Measurements from ENCODE around the gene SELPLG. TPM values are rescaled to one million over a fixed set of nuclear protein-coding genes. Genes with fewer than 3 reads are reported as not detected.

Gene SELPLG, protein sequence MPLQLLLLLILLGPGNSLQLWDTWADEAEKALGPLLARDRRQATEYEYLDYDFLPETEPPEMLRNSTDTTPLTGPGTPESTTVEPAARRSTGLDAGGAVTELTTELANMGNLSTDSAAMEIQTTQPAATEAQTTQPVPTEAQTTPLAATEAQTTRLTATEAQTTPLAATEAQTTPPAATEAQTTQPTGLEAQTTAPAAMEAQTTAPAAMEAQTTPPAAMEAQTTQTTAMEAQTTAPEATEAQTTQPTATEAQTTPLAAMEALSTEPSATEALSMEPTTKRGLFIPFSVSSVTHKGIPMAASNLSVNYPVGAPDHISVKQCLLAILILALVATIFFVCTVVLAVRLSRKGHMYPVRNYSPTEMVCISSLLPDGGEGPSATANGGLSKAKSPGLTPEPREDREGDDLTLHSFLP
- 0.41 TPM for total RNA-seq (2021; ENCODE audit: unreplicated experiment)
- polyA plus RNA-seq (2012; ENCODE audit: insufficient read length), result 0.42 TPM
- Bru-seq, nascent RNA, result percentile 27 among the genes with signal in this experiment
- BruChase-seq, experiment 1, labeled RNA remaining after a 2-hour chase, result percentile 41 among the genes with signal in this experiment
- BruChase-seq, experiment 2, labeled RNA remaining after a 6-hour chase, result percentile 40 among the genes with signal in this experiment
- long read RNA-seq, result 0 reads

DNA sequence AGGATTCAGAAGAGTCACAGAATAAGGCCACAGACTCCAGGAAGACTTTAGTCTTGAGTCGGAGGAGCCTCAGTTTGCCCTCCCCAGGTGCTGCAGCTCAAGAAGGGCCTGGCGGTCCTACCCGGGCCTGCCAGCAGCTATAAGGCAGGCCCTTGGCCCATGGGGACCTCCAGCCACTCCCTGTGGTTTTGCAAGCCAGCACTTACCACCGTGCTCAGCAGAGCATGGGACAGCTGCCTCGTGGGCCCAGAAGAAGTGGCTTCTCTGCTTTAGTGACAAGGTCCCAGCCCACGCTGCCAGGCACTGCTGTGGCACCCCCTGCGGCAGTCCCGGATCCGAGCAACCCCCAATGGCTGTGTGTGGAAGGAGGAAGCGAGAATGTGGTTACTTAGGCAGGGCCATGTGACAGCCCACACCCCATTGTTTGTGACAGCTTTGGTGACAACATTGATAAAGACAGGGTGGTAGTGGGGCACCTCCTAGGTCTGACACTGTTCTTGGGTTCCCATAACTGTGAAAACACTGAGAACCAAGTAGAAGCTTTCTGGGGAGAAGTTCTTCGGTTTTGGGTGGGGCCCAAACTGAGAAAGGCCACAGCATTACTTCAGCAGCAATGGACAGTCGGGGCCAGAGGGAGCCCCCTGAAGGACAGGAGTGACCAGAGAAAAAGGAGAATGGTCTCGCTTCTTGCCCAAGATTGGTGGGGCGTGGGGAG lies at the start of gene SELPLG:
Gene SELPLG, minus strand, starts transcription at position 361 of the 715 bp plus-strand sequence. CDS start 9,587 bp downstream, outside the sequence.
- DNase-seq (ENCODE audit: low read depth, low spot score) (no peak), ATAC-seq (no peak)
- TF ChIP-seq, protein P1, sequence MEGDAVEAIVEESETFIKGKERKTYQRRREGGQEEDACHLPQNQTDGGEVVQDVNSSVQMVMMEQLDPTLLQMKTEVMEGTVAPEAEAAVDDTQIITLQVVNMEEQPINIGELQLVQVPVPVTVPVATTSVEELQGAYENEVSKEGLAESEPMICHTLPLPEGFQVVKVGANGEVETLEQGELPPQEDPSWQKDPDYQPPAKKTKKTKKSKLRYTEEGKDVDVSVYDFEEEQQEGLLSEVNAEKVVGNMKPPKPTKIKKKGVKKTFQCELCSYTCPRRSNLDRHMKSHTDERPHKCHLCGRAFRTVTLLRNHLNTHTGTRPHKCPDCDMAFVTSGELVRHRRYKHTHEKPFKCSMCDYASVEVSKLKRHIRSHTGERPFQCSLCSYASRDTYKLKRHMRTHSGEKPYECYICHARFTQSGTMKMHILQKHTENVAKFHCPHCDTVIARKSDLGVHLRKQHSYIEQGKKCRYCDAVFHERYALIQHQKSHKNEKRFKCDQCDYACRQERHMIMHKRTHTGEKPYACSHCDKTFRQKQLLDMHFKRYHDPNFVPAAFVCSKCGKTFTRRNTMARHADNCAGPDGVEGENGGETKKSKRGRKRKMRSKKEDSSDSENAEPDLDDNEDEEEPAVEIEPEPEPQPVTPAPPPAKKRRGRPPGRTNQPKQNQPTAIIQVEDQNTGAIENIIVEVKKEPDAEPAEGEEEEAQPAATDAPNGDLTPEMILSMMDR (IDR thresholded peaks at IDR 0.05), result no peak
- Histone ChIP-seq H3K4me1 (ENCODE audit: control insufficient read depth, insufficient read depth, low read length) (peaks cover 25% of the 10 kb centered on the region), H3K36me3 (ENCODE audit: control insufficient read depth, insufficient read depth, low read length) (no peaks in the 10 kb centered on the region), H3K27ac (ENCODE audit: low read length) (no peak within 1 kb of the TSS), H3K9me3 (ENCODE audit: control insufficient read depth, insufficient read depth, low read depth, low read length) (no peaks in the 10 kb centered on the region), H3K4me3 (ENCODE audit: low read depth in 2 of 2, low read length in 2 of 2) (no peak within 1 kb of the TSS), H3K27me3 (ENCODE audit: control insufficient read depth, insufficient read depth, low read length) (no peaks in the 10 kb centered on the region)
- ChIA-PET POLR2A (no interaction called here), CTCF (no interaction called here)
- intact Hi-C loops (cut with micrococcal nuclease; ENCODE audit: unreplicated experiment) (no loop called here), in situ Hi-C loops (cut with HindIII; ENCODE audit: low pct_unique_long_range_greater_than_20kb, low sequenced_read_pairs) (no loop called here)
- no TSS peak for BruUV-seq (replicated peaks)

DNA sequence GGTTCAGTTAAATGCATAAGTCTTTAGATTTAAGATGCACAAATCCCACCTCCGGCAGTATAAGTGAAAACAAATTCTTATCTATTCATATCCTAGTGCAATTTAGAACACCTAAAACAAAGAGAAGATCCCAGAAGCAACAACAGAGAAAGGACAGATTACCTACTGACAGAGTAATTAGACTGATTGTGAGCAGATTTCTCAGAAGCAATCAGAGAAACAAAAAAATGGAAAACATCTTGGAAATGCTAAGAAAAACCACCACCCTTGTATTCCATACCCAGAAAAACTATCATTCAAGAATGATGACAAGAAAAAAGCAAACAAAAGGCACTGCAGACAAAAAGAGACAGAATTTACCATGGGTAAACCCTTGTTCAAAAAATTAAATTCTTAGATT lies 47.6 kb upstream of the SELPLG start:
- in situ Hi-C loops (cut with HindIII; ENCODE audit: low pct_unique_long_range_greater_than_20kb, low sequenced_read_pairs) (no loop called here), intact Hi-C loops (cut with micrococcal nuclease; ENCODE audit: unreplicated experiment) (no loop called here)
- no peak for DNase-seq (ENCODE audit: low read depth, low spot score)
- Histone ChIP-seq H3K27ac (ENCODE audit: low read length) (no peak overlapping the region), H3K27me3 (ENCODE audit: control insufficient read depth, insufficient read depth, low read length) (no peaks in the 10 kb centered on the region), H3K9me3 (ENCODE audit: control insufficient read depth, insufficient read depth, low read depth, low read length) (no peaks in the 10 kb centered on the region), H3K36me3 (ENCODE audit: control insufficient read depth, insufficient read depth, low read length) (0 out of 2 replicates have a peak, but pooled peaks cover 2% of the 10 kb centered on the region), H3K4me3 (ENCODE audit: low read depth in 2 of 2, low read length in 2 of 2) (no peak overlapping the region), H3K4me1 (ENCODE audit: control insufficient read depth, insufficient read depth, low read length) (peaks cover 18% of the 10 kb centered on the region)
- no TSS peak for BruUV-seq (replicated peaks)
- ChIA-PET POLR2A (no interaction called here), CTCF (no interaction called here)
- no peak for ATAC-seq
- TF ChIP-seq, protein P1 (IDR thresholded peaks at IDR 0.05), result no peak

DNA sequence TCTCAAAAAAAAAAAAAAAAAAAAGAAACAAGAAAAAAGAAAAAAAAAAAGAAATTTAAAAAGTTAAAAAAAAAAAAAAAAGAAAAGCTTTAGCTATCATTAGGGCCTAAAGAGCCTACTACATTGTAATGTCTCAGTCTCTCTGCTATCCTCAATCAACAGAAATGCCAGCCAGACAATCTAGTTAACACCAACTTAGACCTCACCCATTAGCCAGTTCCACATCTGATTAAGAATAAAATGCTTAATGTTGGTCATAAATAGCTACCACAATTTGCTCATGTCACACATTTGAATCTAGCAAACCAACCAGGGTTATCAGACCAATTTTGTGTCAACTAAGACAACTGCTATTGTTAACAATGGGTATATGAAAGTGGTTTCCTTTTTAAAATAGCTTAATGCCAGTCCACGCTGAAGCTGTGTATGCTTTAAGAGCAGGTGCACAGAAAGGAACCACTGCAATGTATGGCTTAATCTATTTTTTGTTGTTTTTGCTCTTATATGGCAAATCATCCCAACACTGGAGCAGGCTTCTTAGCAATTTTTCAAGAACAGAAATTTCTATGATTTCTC lies 45.5 kb upstream of the SELPLG start:
- no TSS peak for BruUV-seq (replicated peaks)
- H3K27me3 ChIP-seq (ENCODE audit: control insufficient read depth, insufficient read depth, low read length), result no peaks in the 10 kb centered on the region
- DNase-seq (ENCODE audit: low read depth, low spot score) (no peak), ATAC-seq (no peak)
- ChIA-PET CTCF (no interaction called here), POLR2A (interaction anchor here (0.6 to 0.8 kb wide), 2 partner anchors 43 to 756 kb away, joined by 4 to 12 read pairs; no protein-coding TSS in a partner anchor)
- 0 out of 2 replicates have a peak, but pooled peaks cover 3% of the 10 kb centered on the region for H3K4me1 ChIP-seq (ENCODE audit: control insufficient read depth, insufficient read depth, low read length)
- in situ Hi-C loops (cut with HindIII; ENCODE audit: low pct_unique_long_range_greater_than_20kb, low sequenced_read_pairs), result no loop called here
- H3K36me3 ChIP-seq (ENCODE audit: control insufficient read depth, insufficient read depth, low read length), result 0 out of 2 replicates have a peak, but pooled peaks cover 2% of the 10 kb centered on the region
- H3K4me3 ChIP-seq (ENCODE audit: low read depth in 2 of 2, low read length in 2 of 2), result no peak overlapping the region
- intact Hi-C loops (cut with micrococcal nuclease; ENCODE audit: unreplicated experiment), result no loop called here
- no peak for TF ChIP-seq SIN3A (IDR thresholded peaks at IDR 0.05; ENCODE audit: borderline replicate concordance, insufficient read depth, low read depth, low read length)
- TF ChIP-seq, protein P2, sequence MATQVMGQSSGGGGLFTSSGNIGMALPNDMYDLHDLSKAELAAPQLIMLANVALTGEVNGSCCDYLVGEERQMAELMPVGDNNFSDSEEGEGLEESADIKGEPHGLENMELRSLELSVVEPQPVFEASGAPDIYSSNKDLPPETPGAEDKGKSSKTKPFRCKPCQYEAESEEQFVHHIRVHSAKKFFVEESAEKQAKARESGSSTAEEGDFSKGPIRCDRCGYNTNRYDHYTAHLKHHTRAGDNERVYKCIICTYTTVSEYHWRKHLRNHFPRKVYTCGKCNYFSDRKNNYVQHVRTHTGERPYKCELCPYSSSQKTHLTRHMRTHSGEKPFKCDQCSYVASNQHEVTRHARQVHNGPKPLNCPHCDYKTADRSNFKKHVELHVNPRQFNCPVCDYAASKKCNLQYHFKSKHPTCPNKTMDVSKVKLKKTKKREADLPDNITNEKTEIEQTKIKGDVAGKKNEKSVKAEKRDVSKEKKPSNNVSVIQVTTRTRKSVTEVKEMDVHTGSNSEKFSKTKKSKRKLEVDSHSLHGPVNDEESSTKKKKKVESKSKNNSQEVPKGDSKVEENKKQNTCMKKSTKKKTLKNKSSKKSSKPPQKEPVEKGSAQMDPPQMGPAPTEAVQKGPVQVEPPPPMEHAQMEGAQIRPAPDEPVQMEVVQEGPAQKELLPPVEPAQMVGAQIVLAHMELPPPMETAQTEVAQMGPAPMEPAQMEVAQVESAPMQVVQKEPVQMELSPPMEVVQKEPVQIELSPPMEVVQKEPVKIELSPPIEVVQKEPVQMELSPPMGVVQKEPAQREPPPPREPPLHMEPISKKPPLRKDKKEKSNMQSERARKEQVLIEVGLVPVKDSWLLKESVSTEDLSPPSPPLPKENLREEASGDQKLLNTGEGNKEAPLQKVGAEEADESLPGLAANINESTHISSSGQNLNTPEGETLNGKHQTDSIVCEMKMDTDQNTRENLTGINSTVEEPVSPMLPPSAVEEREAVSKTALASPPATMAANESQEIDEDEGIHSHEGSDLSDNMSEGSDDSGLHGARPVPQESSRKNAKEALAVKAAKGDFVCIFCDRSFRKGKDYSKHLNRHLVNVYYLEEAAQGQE (IDR thresholded peaks at IDR 0.05; ENCODE audit: insufficient read depth in 1 of 2, low read depth in 2 of 2, low read length in 1 of 2), result no peak
- TF ChIP-seq, protein P1 (IDR thresholded peaks at IDR 0.05), result no peak
- no peak for TF ChIP-seq POLR2AphosphoS5 (IDR thresholded peaks at IDR 0.05; ENCODE audit: low read depth, low read length)
- no peak for TF ChIP-seq TCF7L2 (IDR thresholded peaks at IDR 0.05; ENCODE audit: low read depth, low read length)
- no peak overlapping the region for H3K27ac ChIP-seq (ENCODE audit: low read length)
- H3K9me3 ChIP-seq (ENCODE audit: control insufficient read depth, insufficient read depth, low read depth, low read length), result no peaks in the 10 kb centered on the region

All from Panc1 (cell line).